Breast epithelium (tissue), 3 donors: ENCODE results near the gene CDH2.

Experiments used
- CTCF ChIP-seq, 3 donors: fragments of 450-650 bp; IDR thresholded peaks; one replicate each; pipeline ENCODE4 v1.5.1; 2016 to 2017; ENCODE audit warnings: antibody characterized with exemption in 3 of 3, mild to moderate bottlenecking in 3 of 3, moderate library complexity in 3 of 3
- POLR2A ChIP-seq: fragments of 450-650 bp; IDR thresholded peaks from one replicate; pipeline ENCODE4 v1.6.1; 2016; ENCODE audit warnings: antibody characterized with exemption, mild to moderate bottlenecking, moderate library complexity
- POLR2AphosphoS5 ChIP-seq, 3 donors: sonication (generic); formaldehyde crosslinking; IDR thresholded peaks; one replicate each; pipeline ENCODE4 v1.6.1; 2017; ENCODE audit warnings: antibody characterized with exemption in 3 of 3

- TF ChIP-seq CTCF (IDR thresholded peaks at IDR 0.05) (no peak), POLR2AphosphoS5 (IDR thresholded peaks at IDR 0.05) (no peak), POLR2A (no peak)
Observed at GRCh38 chr18:28176698-28176947, 307 bp downstream of the CDH2 start.
